Measurements from ENCODE around the gene FBXO36. TPM values are rescaled to one million over a fixed set of nuclear protein-coding genes. Genes with fewer than 3 reads are reported as not detected.

The FBXO36 gene
- total and polyA plus RNA-seq, 2 of the 4 experiments (the other 2 are of a cell fraction), result 1.3 to 2.2 TPM

GRCh38 chr2:230052299-230052698 lies 130.0 kb downstream of the FBXO36 start:
- H3K36me3 ChIP-seq (ENCODE audit: control insufficient read depth, insufficient read depth, low read length), result no peaks in the 10 kb centered on the region
- H3K18ac ChIP-seq (ENCODE audit: low read depth, low read length), result no peak overlapping the region
- no peak overlapping the region for H3K23ac ChIP-seq (ENCODE audit: low read depth, low read length)
- no peak overlapping the region for H3K4ac ChIP-seq (ENCODE audit: low read depth, low read length)
- no peaks in the 10 kb centered on the region for H3K9me1 ChIP-seq (ENCODE audit: insufficient read depth, low read length)
- no peak overlapping the region for H2BK5ac ChIP-seq (ENCODE audit: low read depth, low read length, poor library complexity, severe bottlenecking)
- H3K79me1 ChIP-seq (ENCODE audit: low read depth in 1 of 2, low read length in 2 of 2), result no peaks in the 10 kb centered on the region
- no TSS peak for BruUV-seq (replicated peaks)
- H4K5ac ChIP-seq (ENCODE audit: low read depth, low read length), result no peak overlapping the region
- 0 out of 2 replicates have a peak, but pooled peaks cover 1% of the 10 kb centered on the region for H3K4me1 ChIP-seq (ENCODE audit: control insufficient read depth, insufficient read depth, low read length)
- ChIA-PET POLR2A (ENCODE audit: unreplicated experiment) (no interaction called here), CTCF (no interaction called here)
- H3K27ac ChIP-seq (ENCODE audit: insufficient read depth, low read length), result no peak overlapping the region
- in situ Hi-C loops (cut with MboI; ENCODE audit: low sequenced_read_pairs), result no loop called here
- H3K56ac ChIP-seq (ENCODE audit: extremely low read depth, insufficient read depth, low read length), result no peak overlapping the region
- H3K4me2 ChIP-seq (ENCODE audit: low read depth, low read length), result no peak overlapping the region
- DNase-seq, result no peak
- no peaks in the 10 kb centered on the region for H4K20me1 ChIP-seq (ENCODE audit: insufficient read depth, low read length)
- no peak overlapping the region for H3K9ac ChIP-seq (ENCODE audit: low read depth, low read length)
- H3K14ac ChIP-seq (replicated peaks; ENCODE audit: low read depth, low read length), result no peak overlapping the region
- H4K91ac ChIP-seq (ENCODE audit: insufficient read depth, low read depth, low read length), result no peak overlapping the region
- no peak for ATAC-seq (ENCODE audit: low read depth)
- no peak overlapping the region for H2BK15ac ChIP-seq (ENCODE audit: low read depth, low read length)
- TF ChIP-seq SMC3 (IDR thresholded peaks at IDR 0.05; ENCODE audit: low read depth, low read length), result no peak
- no peak for TF ChIP-seq CTCF (conservative IDR thresholded peaks at IDR 0.05; ENCODE audit: low read depth, low read length)
- no peak for TF ChIP-seq MAFK (IDR thresholded peaks at IDR 0.05; ENCODE audit: low read depth, low read length)
- no peak for TF ChIP-seq CHD1 (IDR thresholded peaks at IDR 0.05; ENCODE audit: low read depth, low read length)
- no peak for TF ChIP-seq FOS (IDR thresholded peaks at IDR 0.05; ENCODE audit: low read depth, low read length)
- TF ChIP-seq BHLHE40 (IDR thresholded peaks at IDR 0.05; ENCODE audit: low read depth, low read length), result no peak
- TF ChIP-seq MAZ (IDR thresholded peaks at IDR 0.05; ENCODE audit: borderline replicate concordance, low read depth, low read length), result no peak
- WGBS, 2 experiments (ENCODE audit: extremely low coverage in 2 of 2, insufficient read length in 1 of 2), result no CpG with 5 or more reads among the region's 2 CpGs
- H3K9me3 ChIP-seq (ENCODE audit: control insufficient read depth, insufficient read depth, low read length), result no peaks in the 10 kb centered on the region
- H4K8ac ChIP-seq (ENCODE audit: low read depth in 2 of 2, low read length in 2 of 2), result no peak overlapping the region
- no peak overlapping the region for H2BK120ac ChIP-seq (ENCODE audit: low read depth, low read length)
- dilution Hi-C loops (cut with HindIII; ENCODE audit: low sequenced_read_pairs, unreplicated experiment), result no loop called here
- H2AK5ac ChIP-seq (ENCODE audit: low read depth, low read length), result no peak overlapping the region
- no peaks in the 10 kb centered on the region for H3K27me3 ChIP-seq (ENCODE audit: control insufficient read depth, insufficient read depth, low read length)
- H3K4me3 ChIP-seq (ENCODE audit: insufficient read depth, low read depth, low read length), result no peak overlapping the region
- intact Hi-C loops (cut with micrococcal nuclease), result no loop called here
- H2AK9ac ChIP-seq (replicated peaks; ENCODE audit: low read depth, low read length, poor library complexity), result no peak overlapping the region
- no peak overlapping the region for H2AFZ ChIP-seq (replicated peaks; ENCODE audit: low read length, poor library complexity)
- H2BK20ac ChIP-seq (ENCODE audit: low read depth, low read length), result no peak overlapping the region

Measured in IMR-90 (cell line).